GM21529 (cell line): ENCODE data around the gene TMEM87B.
"Not testable (repeated sequence)": the region's sequence is repeated elsewhere in the genome, so short reads cannot be mapped to it uniquely, and the experiment has no call there.

Source experiments
- ATAC-seq: cut with Tn5 transposase; IDR thresholded peaks from one replicate; pipeline ENCODE4 v1.9.1; 2021; ENCODE audit not compliant: unreplicated experiment

Gene TMEM87B

GRCh38 chr2:112113354-112113753 is 58.3 kb downstream of the TMEM87B start:
- ATAC-seq = not testable (repeated sequence)

GRCh38 chr2:112118148-112118547 is 63.1 kb downstream of the TMEM87B start:
- no peak for ATAC-seq

- no peak for ATAC-seq
These were observed 66.7 kb downstream of the TMEM87B start for GRCh38 chr2:112121682-112122254.

GRCh38 chr2:112129060-112129459 is 74.0 kb downstream of the TMEM87B start:
- ATAC-seq = no peak

GRCh38 chr2:112133344-112133743 is 78.3 kb downstream of the TMEM87B start:
- ATAC-seq = no peak

- ATAC-seq = no peak
These were observed 79.1 kb downstream of the TMEM87B start for GRCh38 chr2:112134120-112134519.

- ATAC-seq = no peak
These were observed 81.0 kb downstream of the TMEM87B start for GRCh38 chr2:112136096-112136495.

- ATAC-seq = no peak
These were observed 82.6 kb downstream of the TMEM87B start for GRCh38 chr2:112137516-112138158.

- no peak for ATAC-seq
These were observed 83.3 kb downstream of the TMEM87B start, which contains the start of gene FBLN7 for GRCh38 chr2:112138159-112139032. Gene FBLN7 (plus strand): TSS chr2:112138385. CDS start chr2:112138656, 271 bp downstream.

GRCh38 chr2:112139033-112139614 is 84.1 kb downstream of the TMEM87B start:
- not testable (repeated sequence) for ATAC-seq

- ATAC-seq = not testable (repeated sequence)
These were observed 84.7 kb downstream of the TMEM87B start for GRCh38 chr2:112139661-112140204.

GRCh38 chr2:112140205-112140802 is 85.2 kb downstream of the TMEM87B start:
- ATAC-seq = no peak

GRCh38 chr2:112140899-112141625 is 86.0 kb downstream of the TMEM87B start:
- ATAC-seq = no peak

GRCh38 chr2:112141626-112142007 is 86.5 kb downstream of the TMEM87B start:
- ATAC-seq = no peak

GRCh38 chr2:112142525-112143078 is 87.5 kb downstream of the TMEM87B start:
- ATAC-seq = no peak

GRCh38 chr2:112143150-112143549 is 88.1 kb downstream of the TMEM87B start:
- ATAC-seq = no peak

- ATAC-seq = no peak
These were observed 89.9 kb downstream of the TMEM87B start for GRCh38 chr2:112144966-112145365.

- ATAC-seq = no peak
These were observed 92.5 kb downstream of the TMEM87B start for GRCh38 chr2:112147382-112148168.

GRCh38 chr2:112148477-112148876 is 93.4 kb downstream of the TMEM87B start:
- ATAC-seq = no peak
